Glomerular visceral epithelial cell (primary cell): ENCODE results near the gene TTC38.

Experiments used
- DNase-seq: peaks from one replicate; pipeline ENCODE4 v3.0.0-alpha.2; 2016; ENCODE audit errors: extremely low spot score

The TTC38 gene

GRCh38 chr22:46328797-46329196, 61.0 kb downstream of the TTC38 start:
- DNase-seq = no peak

GRCh38 chr22:46329616-46330015, 61.8 kb downstream of the TTC38 start:
- no peak for DNase-seq

GRCh38 chr22:46330426-46330825, 62.6 kb downstream of the TTC38 start:
- DNase-seq = no peak

- DNase-seq = no peak
Measured at GRCh38 chr22:46331496-46331895, 63.7 kb downstream of the TTC38 start.

GRCh38 chr22:46335201-46336118, 67.7 kb downstream of the TTC38 start, which contains the start of gene TRMU:
TSS of gene TRMU (plus strand) at chr22:46335714. CDS start at chr22:46335765, 51 bp downstream.
- DNase-seq = peak; percentile 84

- DNase-seq = peak; percentile 20
Measured at GRCh38 chr22:46336119-46337078, 68.6 kb downstream of the TTC38 start.

GRCh38 chr22:46337870-46338269, 70.1 kb downstream of the TTC38 start:
- no peak for DNase-seq

GRCh38 chr22:46338636-46339035, 70.8 kb downstream of the TTC38 start:
- no peak for DNase-seq

- DNase-seq = no peak
Measured at GRCh38 chr22:46339956-46340355, 72.1 kb downstream of the TTC38 start.

- no peak for DNase-seq
Measured at GRCh38 chr22:46340676-46341075, 72.9 kb downstream of the TTC38 start.
